Stimulated activated CD8-positive, alpha-beta memory T cell treated with anti-CD3 and anti-CD28 coated beads, Interleukin-7, amount 100 ng/mL, for 1 hour (primary cell): ENCODE measurements around the gene MRPL18.
"Not testable (repeated sequence)": the region's sequence is repeated elsewhere in the genome, so short reads cannot be mapped to it uniquely, and the experiment has no call there.

Experiments
- DNase-seq, 2 donors: peaks; one replicate each; pipeline ENCODE4 v3.0.0-alpha.2; 2020; ENCODE audit warnings: low read depth in 2 of 2

MRPL18 gene

DNA sequence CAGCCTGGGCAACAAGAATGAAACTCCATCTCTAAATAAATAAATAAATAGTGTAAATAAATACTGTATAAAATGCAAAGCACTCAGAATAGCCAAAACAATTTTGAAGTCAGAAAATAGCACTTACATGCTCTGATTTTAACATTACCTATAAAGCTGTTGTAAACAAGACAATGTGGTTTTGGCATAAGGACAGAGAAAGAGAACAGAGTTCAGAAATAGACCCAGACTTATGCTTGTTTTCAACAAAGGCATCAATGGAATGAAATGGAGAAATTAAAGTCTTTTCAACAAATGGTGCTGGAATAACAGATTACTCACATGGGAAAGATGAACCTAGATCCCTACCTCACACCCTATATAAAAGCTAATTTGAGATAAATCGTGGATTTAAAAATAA lies 18.1 kb upstream of the MRPL18 start:
- no peak for DNase-seq

DNA sequence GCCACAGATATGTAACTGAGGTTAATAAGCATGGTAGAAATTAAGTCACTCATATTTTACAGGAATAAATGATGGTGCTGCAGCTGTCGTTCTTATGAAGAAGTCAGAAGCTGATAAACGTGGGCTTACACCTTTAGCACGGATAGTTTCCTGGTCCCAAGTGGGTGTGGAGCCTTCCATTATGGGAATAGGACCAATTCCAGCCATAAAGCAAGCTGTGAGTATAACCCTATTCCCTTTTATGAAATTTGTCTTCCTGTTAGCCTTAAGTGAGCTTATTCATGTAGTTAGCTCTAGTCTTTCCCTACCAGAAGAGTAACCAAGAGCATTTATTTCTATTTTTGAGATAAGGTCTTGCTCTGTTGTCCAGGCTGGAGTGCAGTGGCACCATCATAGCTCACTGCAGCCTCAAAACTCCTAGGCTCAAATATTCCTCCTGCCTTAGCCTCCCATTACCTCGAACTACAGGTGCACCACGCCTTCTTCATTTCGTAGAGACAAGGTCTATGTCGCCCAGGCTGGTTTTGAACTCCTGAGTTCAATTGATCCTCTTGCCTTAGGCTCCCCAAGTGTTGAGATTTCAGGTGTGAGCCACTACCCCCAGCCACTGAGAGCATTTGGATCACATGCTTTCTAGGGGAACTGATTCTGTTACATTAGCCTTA lies 12.9 kb upstream of the MRPL18 start:
- no peak for DNase-seq

GRCh38 chr6:159778131-159778530 lies 12.1 kb upstream of the MRPL18 start:
- DNase-seq = no peak

GRCh38 chr6:159778542-159779103 lies 11.6 kb upstream of the MRPL18 start:
- DNase-seq = no peak

GRCh38 chr6:159788276-159788675 lies 2.0 kb upstream of the MRPL18 start:
- no peak for DNase-seq

DNA sequence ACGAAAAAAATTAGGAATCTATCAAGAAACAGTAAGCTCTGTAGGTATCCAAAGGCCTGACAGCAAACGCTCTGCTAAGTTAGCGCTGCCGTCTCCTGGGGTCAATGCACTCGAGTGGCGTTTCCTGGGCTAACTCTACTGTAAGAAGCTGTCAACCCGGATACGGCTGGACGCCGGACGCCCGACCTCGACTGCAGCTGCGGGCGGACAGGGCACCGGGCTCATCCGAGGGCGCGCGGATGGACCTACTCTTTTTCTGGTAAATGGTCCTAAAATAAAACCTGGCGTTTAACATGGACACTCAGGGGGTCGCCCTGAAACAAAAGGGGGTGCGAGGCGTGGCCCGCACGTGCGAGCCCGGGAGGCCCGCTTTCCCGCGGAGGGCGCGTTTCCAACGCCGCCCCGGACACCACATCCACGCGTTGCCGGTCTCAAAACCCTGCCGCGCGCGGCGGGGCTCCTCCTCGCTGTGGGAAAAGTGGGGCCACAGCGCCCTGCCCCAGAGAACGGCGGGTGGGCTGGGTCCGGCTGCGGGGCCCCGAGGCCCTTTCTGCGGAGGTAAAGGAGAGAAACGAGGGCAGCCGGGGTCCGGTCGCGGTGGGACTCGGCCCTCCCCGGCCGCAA lies 1.4 kb upstream of the MRPL18 start:
- peak in 1 of 2 donors; percentile 11 for DNase-seq

- peak; percentile 97 to 98 for DNase-seq
Measured at GRCh38 chr6:159789377-159790148, 704 bp upstream of the MRPL18 start, which contains the start of gene TCP1. Gene TCP1, minus strand, starts transcription at chr6:159789602. Its CDS starts 134 bp downstream, at chr6:159789468.

DNA sequence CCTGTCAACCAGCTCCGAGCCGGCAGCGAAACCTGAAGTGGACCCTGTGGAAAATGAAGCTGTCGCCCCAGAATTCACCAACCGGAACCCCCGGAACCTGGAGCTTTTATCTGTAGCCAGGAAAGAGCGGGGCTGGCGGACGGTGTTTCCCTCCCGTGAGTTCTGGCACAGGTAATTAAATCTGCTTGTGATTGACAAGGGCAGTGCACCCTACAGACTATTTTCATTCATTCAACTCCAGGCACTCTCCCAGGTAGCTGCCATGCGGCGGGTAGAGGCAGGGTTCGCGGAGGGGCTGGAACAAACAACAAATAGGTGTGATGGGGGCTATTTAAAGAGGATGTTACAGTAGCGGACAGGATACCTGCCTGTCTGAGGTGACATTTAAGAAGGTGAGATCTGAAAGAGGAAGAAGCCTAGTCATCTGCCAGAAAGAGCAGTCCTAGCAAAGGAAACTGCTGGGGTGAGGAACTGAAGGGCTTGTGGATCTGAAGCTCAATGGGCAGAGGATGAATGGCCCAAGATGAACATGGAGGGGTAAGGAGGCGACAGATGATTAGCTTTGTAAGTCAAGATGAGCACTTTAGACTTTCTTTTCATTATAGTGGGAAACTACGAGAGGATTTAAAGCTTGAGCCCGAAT lies 810 bp downstream of the MRPL18 start:
- DNase-seq = no peak

GRCh38 chr6:159794976-159795375 lies 4.7 kb downstream of the MRPL18 start:
- not testable (repeated sequence) for DNase-seq

DNA sequence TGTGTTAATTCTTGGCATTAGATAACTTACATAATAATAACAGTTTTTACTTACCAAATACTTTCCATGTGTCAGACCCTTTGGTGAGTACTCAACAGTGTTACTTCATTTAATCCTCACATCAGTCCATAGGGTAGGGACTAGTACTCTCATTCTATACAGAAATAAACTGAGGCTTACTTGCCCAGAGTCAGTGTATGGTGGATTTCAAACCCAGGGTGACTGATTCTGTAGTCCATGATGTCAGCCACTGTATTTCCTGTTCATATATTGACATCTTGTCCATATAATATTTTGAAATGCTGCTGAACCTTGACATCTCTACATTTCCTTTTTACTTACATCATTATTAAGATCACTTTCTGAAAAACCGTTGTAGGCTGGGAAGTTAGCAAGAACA lies 7.3 kb downstream of the MRPL18 start:
- DNase-seq = no peak

DNA sequence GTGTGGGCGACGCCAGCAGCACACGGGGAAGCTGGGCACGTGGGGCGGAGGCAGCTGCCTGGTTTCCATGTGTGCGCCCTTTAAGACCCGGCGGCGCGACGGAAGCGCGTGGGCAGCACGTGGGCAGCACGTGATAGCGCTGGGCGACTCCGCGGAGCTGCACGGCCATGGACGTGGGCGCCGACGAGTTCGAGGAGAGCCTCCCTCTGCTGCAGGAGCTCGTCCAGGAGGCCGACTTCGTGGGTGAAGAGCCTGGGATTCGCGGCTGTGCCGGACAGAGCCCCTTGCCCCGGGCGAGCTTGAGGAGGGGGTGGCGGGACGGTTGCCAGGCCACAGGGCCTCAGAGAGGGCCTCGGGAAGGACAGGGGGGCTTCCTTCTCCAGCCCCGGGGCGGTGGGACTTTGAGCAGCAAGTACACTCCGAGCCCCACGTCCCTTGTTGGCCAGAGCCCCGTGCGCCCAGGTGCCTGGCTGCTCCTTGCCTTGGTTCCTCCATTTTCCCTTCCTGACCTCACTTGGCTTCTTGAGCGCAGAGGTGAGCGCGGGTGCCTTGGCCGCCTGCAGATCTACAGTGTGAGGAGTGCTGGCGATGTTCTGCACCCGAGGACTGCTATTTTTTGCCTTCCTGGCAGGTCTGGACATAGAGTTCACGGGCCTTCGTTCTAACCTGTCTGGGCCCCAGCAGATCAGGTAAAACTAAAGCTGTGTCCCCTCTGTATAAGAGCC lies 10.0 kb downstream of the MRPL18 start, which contains the start of gene PNLDC1:
PNLDC1 (plus strand) TSS at position 136 of the 725 bp plus-strand sequence; CDS start at position 168, 32 bp downstream.
- no peak for DNase-seq

DNA sequence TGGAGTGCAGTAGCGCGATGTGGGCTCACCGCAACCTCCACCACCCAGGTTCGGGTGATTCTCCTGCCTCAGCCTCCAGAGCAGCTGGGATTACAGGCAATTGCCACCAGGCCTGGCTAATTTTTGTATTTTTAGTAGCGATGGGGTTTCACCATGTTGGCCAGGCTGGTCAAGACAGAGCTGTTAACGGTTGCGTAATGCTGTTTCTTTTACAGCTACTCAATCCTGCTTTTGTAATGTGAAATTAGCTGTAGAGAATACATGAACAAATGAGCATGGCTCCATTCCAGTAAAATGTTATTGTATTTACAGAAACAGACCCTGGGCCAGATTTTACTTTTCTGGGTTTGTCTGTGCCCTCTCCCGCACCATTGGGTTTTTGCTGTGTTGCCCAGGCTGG lies 11.7 kb downstream of the MRPL18 start:
- DNase-seq = no peak

GRCh38 chr6:159804504-159804903 lies 14.2 kb downstream of the MRPL18 start:
- no peak for DNase-seq

- DNase-seq = no peak
Measured at GRCh38 chr6:159805440-159806020, 15.3 kb downstream of the MRPL18 start.

DNA sequence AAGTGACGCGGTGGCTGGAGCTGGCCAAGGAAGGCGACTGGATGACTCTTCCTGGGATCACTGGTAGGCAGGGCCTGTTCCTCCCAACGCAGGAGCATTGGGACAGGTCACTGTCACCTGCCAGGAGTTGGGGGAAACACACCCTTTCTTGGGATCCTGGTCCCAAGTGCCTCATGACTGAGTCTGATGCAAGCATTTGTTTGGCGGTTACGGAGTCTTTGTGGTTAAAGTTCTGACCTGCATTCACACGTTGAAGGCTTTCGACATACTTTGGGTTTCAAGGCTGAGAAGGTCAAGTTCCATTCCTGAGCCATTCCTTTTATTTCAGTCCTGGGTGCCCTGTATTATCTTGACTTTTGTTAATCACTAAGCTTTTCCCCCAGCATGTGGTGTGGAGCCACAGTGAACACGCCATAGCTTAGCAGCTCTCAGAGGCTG lies 15.8 kb downstream of the MRPL18 start:
- no peak for DNase-seq

GRCh38 chr6:159807150-159807858 lies 17.0 kb downstream of the MRPL18 start:
- DNase-seq = no peak

DNA sequence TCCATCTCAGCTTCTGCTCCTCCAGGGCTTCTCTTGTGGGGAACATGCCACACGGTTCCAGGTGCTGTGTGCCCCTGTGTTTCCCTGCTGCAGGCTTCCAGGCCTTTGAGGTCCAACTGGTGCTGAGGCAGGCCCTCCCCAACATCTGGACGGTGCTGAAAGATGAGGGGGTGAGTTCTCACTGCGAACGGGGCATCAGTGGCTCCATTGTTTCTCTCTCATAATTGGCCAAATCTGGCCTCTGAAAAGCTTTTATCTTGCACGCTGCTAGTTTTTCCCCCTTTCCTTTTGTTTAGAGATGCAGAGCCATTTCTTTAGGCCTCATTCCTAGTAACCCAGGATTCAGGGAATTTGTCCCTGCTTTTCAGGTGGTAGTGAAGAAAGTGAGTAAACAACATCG lies 18.4 kb downstream of the MRPL18 start:
- DNase-seq = no peak

- DNase-seq = no peak
Measured at GRCh38 chr6:159809149-159809548, 18.9 kb downstream of the MRPL18 start.

DNA sequence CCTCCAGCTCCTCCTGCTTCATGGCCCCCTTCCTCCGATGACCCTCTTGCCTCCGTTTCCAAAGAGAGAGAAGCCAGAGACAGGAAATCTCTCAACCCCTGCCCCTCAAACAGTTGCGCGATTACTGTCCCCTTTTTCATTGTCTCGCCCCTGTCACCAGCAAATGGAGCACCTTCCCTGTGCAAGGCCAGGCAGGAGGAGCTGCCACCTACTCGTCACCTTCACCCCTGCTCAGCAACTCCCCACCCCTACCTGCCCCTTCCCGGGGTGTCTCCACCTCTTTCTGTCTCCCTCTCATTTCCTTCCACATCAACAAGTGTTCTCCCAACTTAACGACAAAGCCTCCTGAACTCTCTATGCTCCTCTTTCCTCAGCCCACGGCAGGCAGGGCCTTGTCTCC lies 23.5 kb downstream of the MRPL18 start:
- DNase-seq = no peak

GRCh38 chr6:159815410-159815809 lies 25.1 kb downstream of the MRPL18 start:
- DNase-seq = no peak
